GM19397 (cell line): ENCODE results near the gene POC1A.

Experiments
- ATAC-seq: cut with Tn5 transposase; IDR thresholded peaks from one replicate; pipeline ENCODE4 v1.9.1; 2021; ENCODE audit warnings: mild to moderate bottlenecking, moderate library complexity; ENCODE audit not compliant: unreplicated experiment

The POC1A gene

GRCh38 chr3:52108302-52109232, 45.7 kb downstream of the POC1A start:
- no peak for ATAC-seq

- ATAC-seq: no peak
These were observed 47.1 kb downstream of the POC1A start for GRCh38 chr3:52106951-52107611.

- no peak for ATAC-seq
These were observed 49.3 kb downstream of the POC1A start for GRCh38 chr3:52104684-52105640.

GRCh38 chr3:52102934-52103333, 51.3 kb downstream of the POC1A start:
- ATAC-seq: no peak

GRCh38 chr3:52099001-52099401, 55.2 kb downstream of the POC1A start:
- ATAC-seq: no peak

- no peak for ATAC-seq
These were observed 56.2 kb downstream of the POC1A start for GRCh38 chr3:52097851-52098507.

GRCh38 chr3:52095990-52096775, 58.0 kb downstream of the POC1A start:
- ATAC-seq: no peak

- ATAC-seq: no peak
These were observed 59.4 kb downstream of the POC1A start for GRCh38 chr3:52094571-52095485.

GRCh38 chr3:52093756-52094545, 60.3 kb downstream of the POC1A start:
- ATAC-seq: no peak

- ATAC-seq: no peak
These were observed 61.3 kb downstream of the POC1A start for GRCh38 chr3:52092891-52093290.

GRCh38 chr3:52092271-52092660, 62.0 kb downstream of the POC1A start:
- no peak for ATAC-seq

GRCh38 chr3:52091586-52092270, 62.5 kb downstream of the POC1A start:
- no peak for ATAC-seq

GRCh38 chr3:52090933-52091468, 63.2 kb downstream of the POC1A start:
- no peak for ATAC-seq

- ATAC-seq: no peak
These were observed 63.9 kb downstream of the POC1A start for GRCh38 chr3:52090131-52090932.

- ATAC-seq: no peak
These were observed 64.5 kb downstream of the POC1A start for GRCh38 chr3:52089691-52090090.
